ENCODE results near the gene ZNF274. TPM values are rescaled to one million over a fixed set of nuclear protein-coding genes. Genes with fewer than 3 reads are reported as not detected.
A peak's percentile ranks its signal among the peaks of the same experiment; 100 is the strongest.

ZNF274 gene
- total RNA-seq, 1 donor from 2014 or later: 14.1 TPM

- TF ChIP-seq, protein P1, sequence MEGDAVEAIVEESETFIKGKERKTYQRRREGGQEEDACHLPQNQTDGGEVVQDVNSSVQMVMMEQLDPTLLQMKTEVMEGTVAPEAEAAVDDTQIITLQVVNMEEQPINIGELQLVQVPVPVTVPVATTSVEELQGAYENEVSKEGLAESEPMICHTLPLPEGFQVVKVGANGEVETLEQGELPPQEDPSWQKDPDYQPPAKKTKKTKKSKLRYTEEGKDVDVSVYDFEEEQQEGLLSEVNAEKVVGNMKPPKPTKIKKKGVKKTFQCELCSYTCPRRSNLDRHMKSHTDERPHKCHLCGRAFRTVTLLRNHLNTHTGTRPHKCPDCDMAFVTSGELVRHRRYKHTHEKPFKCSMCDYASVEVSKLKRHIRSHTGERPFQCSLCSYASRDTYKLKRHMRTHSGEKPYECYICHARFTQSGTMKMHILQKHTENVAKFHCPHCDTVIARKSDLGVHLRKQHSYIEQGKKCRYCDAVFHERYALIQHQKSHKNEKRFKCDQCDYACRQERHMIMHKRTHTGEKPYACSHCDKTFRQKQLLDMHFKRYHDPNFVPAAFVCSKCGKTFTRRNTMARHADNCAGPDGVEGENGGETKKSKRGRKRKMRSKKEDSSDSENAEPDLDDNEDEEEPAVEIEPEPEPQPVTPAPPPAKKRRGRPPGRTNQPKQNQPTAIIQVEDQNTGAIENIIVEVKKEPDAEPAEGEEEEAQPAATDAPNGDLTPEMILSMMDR (IDR thresholded peaks at IDR 0.05): no peak
- no peak overlapping the region for H3K4me3 Mint-ChIP-seq (ENCODE audit: unreplicated experiment)
These were observed 30.2 kb downstream of the ZNF274 start for GRCh38 chr19:58213075-58213369.

DNA sequence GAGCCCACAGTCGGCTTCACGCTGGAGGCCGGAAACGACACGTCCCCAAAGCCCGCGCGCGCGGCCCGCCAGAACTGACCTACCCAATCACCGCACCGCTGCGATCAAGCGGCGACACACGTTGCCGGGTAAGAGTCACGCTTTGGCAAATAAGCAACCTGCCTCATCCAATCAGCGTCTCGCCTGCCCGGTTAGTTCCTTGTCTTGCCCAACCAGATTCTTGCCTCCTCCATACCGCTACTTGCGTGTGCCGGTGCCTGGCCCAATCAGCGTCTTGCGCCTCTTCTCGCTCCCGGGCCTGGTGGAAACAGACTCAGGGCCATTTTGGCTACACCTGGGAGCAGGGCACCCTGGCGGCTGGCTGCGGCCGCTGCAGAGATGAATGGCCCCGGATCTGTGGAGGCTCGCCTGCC lies 34.2 kb downstream of the ZNF274 start:
- peaks cover 49% of the 10 kb centered on the region for H3K36me3 Mint-ChIP-seq (ENCODE audit: low read depth)

More at GRCh38 chr19:58213075-58213369, 30.2 kb downstream of the ZNF274 start:
- H3K27me3 Mint-ChIP-seq (ENCODE audit: low read depth): no peaks in the 10 kb centered on the region
- DNase-seq (ENCODE audit: low spot score): no peak
- H3K9me3 Mint-ChIP-seq (ENCODE audit: low read depth): peaks cover 83% of the 10 kb centered on the region
- no peak overlapping the region for H3K27ac Mint-ChIP-seq (ENCODE audit: unreplicated experiment)
- no peaks in the 10 kb centered on the region for H3K4me1 Mint-ChIP-seq (ENCODE audit: low read depth)
- peaks cover 83% of the 10 kb centered on the region for H3K36me3 Mint-ChIP-seq (ENCODE audit: low read depth)

DNA sequence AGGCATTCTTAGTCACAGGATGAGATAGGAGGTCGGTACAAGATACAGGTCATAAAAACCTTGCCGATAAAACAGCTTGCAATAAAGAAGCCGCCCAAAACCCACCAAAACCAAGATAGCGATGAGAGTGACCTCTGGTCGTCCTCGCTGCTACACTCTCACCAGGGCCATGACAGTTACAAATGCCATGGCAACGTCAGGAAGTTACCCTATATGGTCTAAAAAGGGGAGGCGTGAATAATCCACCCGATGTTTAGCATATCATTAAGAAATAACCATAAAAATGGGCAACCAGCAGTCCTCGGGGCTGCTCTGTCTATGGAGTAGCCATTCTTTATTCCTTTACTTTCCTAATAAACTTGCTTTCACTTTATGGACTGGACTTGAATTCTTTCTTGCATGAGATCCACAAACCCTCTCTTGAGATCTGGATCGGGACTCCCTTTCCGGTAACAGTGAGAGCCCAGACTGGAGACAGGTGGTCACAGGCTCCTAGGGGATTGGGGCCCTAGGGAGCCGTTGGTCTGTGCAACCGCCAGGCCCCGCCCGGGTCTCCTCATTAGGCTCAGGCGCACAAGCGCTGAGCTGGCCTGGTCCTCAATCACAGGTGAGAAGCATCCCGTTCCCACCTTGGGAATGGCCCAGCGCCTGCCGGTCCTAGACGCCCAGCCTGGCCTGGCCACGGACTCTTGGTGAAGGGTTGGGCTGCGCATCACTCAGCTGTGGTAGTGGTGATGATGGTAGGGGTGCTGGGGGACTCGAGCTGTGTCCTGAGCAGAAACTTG lies 34.9 kb downstream of the ZNF274 start:
- no peak for DNase-seq (ENCODE audit: low spot score)
- H3K27ac Mint-ChIP-seq (ENCODE audit: unreplicated experiment): no peak overlapping the region
- H3K4me1 Mint-ChIP-seq (ENCODE audit: low read depth): no peaks in the 10 kb centered on the region
- no peak overlapping the region for H3K4me3 Mint-ChIP-seq (ENCODE audit: unreplicated experiment)
- TF ChIP-seq, protein P1 (IDR thresholded peaks at IDR 0.05): no peak
- peaks cover 59% of the 10 kb centered on the region for H3K9me3 Mint-ChIP-seq (ENCODE audit: low read depth)
- H3K27me3 Mint-ChIP-seq (ENCODE audit: low read depth): no peaks in the 10 kb centered on the region
- peaks cover 43% of the 10 kb centered on the region for H3K36me3 Mint-ChIP-seq (ENCODE audit: low read depth)

More for the DNA sequence above, 34.2 kb downstream of the ZNF274 start:
- DNase-seq (ENCODE audit: low spot score): no peak
- Mint-ChIP-seq H3K9me3 (ENCODE audit: low read depth) (peaks cover 59% of the 10 kb centered on the region), H3K27me3 (ENCODE audit: low read depth) (no peaks in the 10 kb centered on the region), H3K4me1 (ENCODE audit: low read depth) (no peaks in the 10 kb centered on the region), H3K4me3 (ENCODE audit: unreplicated experiment) (no peak overlapping the region), H3K27ac (ENCODE audit: unreplicated experiment) (no peak overlapping the region)
- TF ChIP-seq, protein P1 (IDR thresholded peaks at IDR 0.05): no peak

GRCh38 chr19:58218899-58219298 lies 36.0 kb downstream of the ZNF274 start:
- TF ChIP-seq, protein P1 (IDR thresholded peaks at IDR 0.05): peak; percentile 24
- H3K4me3 Mint-ChIP-seq (ENCODE audit: unreplicated experiment): no peak overlapping the region
- H3K36me3 Mint-ChIP-seq (ENCODE audit: low read depth): peaks cover 33% of the 10 kb centered on the region
- H3K9me3 Mint-ChIP-seq (ENCODE audit: low read depth): peaks cover 52% of the 10 kb centered on the region
- no peak overlapping the region for H3K27ac Mint-ChIP-seq (ENCODE audit: unreplicated experiment)
- H3K27me3 Mint-ChIP-seq (ENCODE audit: low read depth): no peaks in the 10 kb centered on the region
- no peak for DNase-seq (ENCODE audit: low spot score)
- no peaks in the 10 kb centered on the region for H3K4me1 Mint-ChIP-seq (ENCODE audit: low read depth)

- H3K27me3 Mint-ChIP-seq (ENCODE audit: low read depth): no peaks in the 10 kb centered on the region
- H3K27ac Mint-ChIP-seq (ENCODE audit: unreplicated experiment): peak overlapping the region; percentile 94
- DNase-seq (ENCODE audit: low spot score): no peak
- peak overlapping the region; percentile 92 for H3K4me3 Mint-ChIP-seq (ENCODE audit: unreplicated experiment)
- peaks cover 20% of the 10 kb centered on the region for H3K4me1 Mint-ChIP-seq (ENCODE audit: low read depth)
- TF ChIP-seq, protein P1 (IDR thresholded peaks at IDR 0.05): no peak
- H3K36me3 Mint-ChIP-seq (ENCODE audit: low read depth): peaks cover 44% of the 10 kb centered on the region
- H3K9me3 Mint-ChIP-seq (ENCODE audit: low read depth): peaks cover 26% of the 10 kb centered on the region
These were observed 45.2 kb downstream of the ZNF274 start for GRCh38 chr19:58227964-58228584.

Measured in chondrocyte (in vitro differentiated cells).